ENCODE data around the gene BAZ2B. TPM values are rescaled to one million over a fixed set of nuclear protein-coding genes. Genes with fewer than 3 reads are reported as not detected.
A peak's percentile ranks its signal among the peaks of the same experiment; 100 is the strongest.

The BAZ2B gene
- total RNA-seq, 1 donor from 2014 or later = 68.8 TPM

DNA sequence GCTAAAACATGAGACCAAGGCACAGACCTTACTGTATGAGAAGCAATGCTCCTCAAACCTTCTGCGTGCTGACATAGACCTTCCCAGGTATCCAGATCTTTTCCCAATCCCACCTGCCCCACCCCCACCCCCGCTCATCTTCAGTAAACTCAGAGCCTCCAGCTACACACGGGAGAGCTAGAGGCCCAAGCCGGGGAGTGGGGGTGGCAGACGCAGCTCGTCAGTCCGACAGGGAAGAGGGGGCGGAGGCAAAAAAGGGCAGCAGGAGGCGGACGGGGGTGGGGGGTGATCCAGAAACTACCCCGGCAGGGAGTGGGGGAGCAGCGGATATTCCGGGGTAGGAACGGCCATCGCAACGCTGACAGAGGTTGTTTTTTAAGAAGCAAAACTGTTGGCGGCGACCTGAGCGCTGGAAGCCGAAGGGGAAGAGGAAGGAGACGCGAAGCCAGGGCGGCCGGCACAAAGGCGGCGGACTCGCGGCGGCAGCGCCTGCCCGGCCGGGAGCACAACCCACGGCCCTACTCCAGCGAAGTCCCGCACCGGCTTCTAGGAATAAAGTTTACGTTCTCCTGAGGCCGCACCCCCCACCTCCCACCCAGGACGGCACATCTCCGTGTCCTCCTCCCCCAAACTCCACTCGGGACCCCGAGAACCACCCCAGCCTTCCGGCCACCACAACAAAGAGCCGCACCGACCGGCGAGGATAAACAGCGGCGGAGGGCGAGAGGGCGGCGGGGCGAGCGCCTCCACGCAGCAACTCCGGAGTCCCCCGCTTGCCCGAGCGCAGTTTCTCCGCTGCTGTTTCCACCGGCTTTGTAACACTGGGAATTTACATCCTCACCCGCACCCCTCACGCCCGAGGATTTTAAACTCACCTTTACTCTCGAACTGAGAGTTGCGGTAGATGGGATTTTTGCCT is 722 bp downstream of the BAZ2B start:
- DNase-seq (ENCODE audit: low read depth in 2 of 2) = peak; percentile 95 to 96

DNA sequence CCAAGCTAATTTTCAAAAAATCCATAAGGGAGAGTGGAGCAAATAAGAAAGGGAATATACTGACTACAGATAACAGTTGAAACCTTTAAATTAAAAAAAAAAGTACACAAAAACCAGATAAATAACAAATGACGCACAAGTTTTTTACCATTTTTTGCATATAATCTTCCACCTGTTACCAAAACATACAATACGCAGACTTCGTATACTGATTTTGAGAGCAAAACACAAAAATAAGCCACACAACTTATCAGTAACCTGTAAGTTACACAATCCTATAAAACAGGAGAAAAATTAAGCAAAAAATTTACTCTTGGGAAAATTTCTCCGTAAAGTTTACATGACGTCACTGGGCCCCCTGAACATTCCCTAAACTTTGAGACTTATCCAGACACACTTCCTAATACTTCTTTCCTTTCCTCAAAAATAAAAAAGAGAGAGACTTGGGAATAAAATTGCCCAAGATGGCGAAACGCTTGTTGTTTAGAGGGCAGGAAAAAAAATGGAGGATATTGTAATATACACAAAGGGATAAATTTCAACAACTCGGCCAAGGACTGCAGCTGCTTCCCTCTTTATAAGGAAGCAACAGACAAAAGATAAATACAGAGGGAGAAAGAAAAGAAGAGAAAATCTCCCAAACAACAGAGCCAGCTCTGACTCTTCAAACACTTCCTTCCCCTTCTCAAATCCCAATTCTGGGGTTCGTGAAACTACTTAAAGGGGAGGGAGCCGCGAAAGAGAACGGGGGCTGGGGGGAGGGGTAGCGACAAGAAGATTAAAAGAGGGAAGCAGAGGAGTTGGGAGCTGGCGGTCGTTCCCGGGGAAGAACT is 1.6 kb downstream of the BAZ2B start:
- DNase-seq (ENCODE audit: low read depth in 2 of 2) = peak; percentile 67 to 75

DNA sequence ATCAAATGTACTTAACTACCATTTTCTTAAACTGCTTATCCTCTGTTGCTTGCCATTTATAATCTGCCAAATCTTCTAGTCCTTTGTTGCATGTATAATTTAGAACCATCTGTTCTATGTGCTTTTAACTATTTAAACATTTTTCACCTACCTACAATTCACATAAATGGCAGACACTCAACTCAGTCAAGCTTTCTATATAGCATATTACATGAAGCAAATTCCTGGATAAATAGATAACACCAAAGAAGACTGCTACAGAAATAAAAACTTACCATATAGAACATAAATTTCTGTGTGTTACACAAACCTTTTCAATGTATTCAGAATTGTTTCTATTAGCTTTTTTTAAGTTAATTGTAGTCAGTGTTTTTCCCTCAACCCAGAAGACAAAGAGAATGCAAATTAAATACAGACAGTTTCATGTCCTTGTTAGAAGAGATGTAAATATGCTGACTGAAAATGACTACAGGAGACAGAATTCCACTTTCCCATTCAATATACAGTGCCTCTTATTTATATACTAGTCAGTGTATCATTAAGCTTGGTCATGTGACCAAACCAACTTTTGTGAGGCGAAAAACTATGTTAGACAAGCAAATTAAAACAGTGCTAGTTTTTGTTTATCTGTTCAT is 2.6 kb downstream of the BAZ2B start:
- peak; percentile 61 to 71 for DNase-seq (ENCODE audit: low read depth in 2 of 2)

DNA sequence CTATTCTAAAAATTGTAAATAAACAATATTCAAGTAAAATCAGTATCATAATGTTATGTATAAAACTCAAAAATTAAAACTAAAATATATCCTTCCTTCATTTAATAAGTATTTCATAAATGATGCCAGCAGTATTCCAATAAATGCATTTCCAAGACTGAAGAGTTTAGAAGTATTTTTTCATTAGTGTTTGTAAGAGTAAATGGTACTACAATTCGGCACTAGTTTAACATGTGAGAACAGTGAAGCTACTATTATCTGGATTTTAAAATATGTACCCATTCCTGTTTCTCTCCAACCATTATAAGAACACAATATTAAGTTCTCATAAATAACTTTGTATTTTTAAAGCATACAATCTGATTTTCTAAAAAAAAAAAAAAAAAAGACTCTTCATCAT is 3.3 kb downstream of the BAZ2B start:
- no peak for DNase-seq (ENCODE audit: low read depth in 2 of 2)

DNA sequence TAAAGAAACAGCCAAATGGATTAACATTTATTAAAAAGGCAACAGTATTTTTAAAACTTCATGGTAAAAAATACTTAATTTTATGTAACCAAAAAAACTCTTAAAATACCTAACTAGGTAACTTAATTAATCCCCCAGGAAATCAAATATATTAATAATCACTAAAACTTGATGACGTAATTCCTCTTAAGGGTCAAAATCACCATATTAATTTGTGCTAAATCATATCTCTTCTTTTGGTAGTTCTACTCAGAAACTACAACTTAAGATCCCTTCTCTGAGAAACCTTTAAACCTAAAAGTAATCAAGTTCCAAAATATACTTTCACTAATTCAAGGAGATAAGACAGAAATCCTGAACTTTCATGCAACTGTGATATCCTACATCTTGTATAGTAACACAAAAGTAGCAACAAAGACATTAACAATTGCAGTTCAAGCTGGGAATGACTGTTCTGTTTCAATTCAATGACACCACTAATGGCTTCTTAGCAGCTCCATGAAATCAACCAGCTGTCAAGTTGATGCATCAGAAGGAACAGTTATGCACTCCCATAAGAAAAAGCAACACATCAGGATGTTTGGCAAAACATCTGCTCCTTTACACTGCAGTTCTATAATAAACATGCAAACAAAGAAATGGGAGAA is 4.0 kb downstream of the BAZ2B start:
- DNase-seq (ENCODE audit: low read depth in 2 of 2) = peak; percentile 38 to 47

DNA sequence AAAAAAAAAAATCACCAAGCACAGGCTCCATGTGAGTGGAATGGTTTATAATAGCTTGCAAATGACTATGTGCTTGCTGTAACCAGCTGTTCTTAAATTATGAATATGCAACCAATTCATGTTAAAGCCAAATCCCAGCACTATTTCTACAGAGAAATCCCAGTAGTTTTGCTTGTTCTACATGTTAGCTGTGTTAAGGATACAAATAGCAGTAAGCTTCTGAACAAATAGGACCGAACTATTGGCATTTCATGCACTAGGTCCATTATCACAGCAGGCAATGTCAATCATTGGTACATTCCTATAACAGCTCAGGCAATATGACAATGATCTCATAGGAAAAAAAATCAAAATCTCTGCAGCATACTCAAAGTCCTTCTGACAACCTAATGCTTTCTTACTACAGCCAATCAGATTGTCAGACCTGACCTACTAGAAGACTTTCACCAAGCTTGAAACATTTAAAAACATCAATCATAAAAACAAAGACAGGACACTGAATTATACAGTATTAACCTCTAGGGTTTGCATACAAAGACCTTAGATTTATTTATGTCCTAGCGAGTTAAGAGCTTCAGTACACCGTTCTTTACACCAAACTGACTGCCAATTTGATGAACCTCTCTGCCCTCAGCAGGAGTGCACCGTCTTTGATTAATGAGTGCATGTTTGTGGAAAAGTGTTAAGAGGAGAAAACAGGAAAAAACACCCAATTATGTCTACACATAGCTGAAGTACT is 6.4 kb downstream of the BAZ2B start:
- no peak for DNase-seq (ENCODE audit: low read depth in 2 of 2)

DNA sequence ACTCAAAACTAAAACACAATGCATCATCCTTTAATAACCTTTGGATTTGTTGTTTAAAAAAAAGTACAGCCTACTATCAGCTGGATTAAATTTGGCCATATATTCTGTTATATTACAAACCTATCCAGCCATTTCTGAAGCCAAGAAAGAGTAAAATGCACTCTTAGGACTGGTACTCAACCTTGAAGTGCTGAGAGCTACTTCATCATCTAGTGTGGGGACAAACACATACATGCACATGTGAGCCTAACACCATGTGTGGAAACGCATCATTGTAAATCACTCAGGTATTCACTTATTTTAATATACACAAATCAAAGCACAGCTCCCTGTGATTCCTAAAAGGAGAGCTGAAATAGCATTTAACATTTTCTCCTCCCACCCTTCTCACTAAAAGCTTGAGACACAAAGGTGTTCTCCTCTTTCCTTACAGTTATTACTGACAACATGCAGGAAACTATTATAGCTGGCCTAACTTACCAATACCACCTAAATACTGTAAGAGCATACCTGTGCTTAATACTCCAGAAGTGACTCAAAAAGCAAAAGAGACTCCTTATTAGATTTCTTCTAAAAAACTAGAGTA is 7.5 kb downstream of the BAZ2B start:
- DNase-seq (ENCODE audit: low read depth in 2 of 2) = no peak

DNA sequence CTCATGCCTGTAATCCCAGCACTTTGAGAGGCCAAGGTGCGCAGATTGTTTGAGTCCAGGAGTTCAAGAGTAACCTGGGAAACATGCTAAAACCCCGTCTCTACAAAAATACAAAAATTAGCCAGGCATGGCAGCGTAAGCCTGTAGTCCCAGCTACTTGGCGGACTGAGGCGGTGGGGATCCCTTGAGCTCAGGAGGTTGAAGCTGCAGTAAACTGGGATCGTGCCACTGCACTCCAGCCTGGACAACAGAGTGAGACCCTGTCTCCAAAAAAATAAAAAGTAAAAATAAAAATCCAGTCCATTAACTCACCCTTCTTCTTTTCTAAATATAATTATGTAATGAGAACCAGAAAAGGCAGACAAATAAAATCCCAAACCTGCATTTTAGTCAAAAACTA is 8.2 kb downstream of the BAZ2B start:
- no peak for DNase-seq (ENCODE audit: low read depth in 2 of 2)

DNA sequence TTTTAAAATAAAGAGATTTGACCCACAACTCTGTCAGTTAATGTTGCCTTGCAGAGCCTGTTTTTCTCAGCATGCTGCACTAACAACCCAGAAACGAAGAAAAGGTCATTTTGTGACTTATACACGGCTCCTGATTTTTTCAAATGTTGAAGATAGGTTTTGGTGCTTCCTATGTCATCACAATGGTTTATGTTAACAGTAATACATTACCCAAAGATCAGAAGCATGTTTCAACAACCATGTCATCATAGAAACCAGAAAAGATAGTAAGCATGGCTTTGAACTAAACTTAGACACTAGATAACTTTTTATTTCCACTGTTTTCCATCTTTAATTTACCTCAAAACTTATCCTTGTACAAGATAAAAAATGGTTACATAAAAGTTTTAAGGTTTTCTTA is 10.1 kb downstream of the BAZ2B start:
- no peak for DNase-seq (ENCODE audit: low read depth in 2 of 2)

DNA sequence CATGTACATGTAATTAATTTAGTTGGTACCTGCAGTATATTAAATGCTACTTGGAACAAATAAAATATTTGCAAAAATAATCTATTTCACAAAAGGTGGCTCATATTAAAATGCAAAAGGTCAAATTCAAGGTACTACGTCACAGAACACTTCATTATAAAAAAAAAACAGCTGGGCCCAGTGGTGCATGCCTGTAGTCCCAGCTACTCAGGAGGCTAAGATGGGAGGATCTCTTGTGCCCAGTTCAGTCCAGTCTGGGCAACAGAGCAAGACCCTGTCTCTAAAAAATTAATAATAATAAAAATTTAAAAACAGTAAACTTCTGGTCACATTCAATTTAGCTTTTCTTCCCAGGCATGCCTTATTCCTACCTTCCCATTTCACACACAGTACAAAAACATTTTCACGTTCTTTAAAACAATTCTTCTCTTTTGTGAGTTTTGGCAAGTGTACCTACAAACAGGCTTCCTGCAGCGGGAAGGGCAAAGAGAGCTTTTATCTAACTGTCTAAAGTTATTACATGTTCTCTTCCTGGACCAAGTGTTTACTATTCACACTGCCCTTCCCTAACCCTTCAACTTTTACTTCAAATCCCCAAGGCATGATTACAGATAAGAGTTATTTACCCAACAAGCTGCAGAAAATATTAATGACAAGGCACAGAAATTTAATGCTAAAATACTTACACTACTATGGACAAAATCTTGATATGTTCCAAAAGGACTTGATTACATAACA is 10.7 kb downstream of the BAZ2B start:
- peak; percentile 42 to 73 for DNase-seq (ENCODE audit: low read depth in 2 of 2)

DNA sequence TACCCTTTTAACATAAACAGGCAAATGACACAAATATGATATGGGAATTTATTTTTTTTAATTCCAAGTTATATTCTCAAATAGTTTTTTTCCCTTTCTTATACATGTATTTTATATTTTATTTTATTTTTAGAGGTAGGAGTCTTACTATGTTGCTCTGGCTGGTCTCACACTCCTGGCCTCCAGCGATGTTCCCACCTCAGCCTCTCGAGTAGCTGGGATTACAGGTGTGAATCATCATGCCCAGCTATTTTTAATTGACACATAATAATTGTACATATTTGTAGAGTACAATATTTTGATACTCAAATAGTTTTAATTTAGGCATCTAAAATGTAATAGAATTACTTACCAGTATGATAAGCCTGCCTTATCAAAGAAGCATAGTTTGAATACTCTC is 12.2 kb downstream of the BAZ2B start:
- no peak for DNase-seq (ENCODE audit: low read depth in 2 of 2)

DNA sequence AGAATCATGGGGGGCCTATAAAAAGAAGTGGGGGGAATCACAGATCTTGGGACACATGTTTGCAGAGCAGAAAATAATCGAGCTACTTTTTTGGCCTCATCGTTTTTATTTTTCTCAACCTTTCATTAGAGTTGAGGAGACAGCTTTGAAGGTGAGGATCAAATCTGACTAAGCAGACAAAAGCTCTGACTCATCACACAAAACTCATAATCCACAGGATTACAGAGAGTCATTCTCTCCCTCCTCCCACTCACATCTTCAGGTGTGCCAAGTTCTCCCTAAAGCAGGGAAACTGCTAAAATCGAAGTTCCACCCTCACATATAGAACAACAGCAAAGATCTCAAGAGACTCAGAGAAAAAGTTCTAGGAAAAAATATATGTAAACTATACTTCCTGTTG is 15.6 kb downstream of the BAZ2B start:
- peak in 1 of 2 donors; percentile 31 for DNase-seq (ENCODE audit: low read depth in 2 of 2)

DNA sequence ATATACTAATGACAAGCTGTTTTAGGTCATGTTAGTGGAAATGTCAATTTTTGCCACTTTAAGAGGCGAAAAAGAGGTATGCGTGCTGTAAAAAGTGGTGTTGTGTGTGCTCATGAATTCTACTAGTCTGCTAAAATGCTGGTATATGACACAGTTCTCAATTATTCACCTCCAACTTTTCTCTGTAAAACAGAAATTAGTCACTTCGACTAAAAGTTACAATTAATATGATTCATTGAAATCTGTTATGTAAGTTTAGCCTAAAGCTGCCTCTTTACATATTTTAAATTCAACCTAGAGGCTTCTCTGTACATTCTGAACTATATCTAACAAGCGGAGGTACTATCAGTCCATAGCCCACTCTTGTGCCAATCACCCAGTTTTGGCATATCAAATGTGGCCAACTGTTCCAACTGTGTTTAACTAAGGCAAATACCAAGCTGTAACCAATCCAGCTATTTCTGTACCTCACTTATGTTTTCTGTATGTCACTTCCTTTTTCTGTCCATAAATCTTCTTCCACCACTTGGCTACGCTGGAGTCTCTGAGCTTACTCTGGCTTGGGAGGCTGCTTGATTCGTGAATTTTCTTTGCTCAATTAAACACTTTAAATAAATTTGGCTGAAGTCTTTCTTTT is 20.8 kb downstream of the BAZ2B start:
- DNase-seq (ENCODE audit: low read depth in 2 of 2) = no peak

DNA sequence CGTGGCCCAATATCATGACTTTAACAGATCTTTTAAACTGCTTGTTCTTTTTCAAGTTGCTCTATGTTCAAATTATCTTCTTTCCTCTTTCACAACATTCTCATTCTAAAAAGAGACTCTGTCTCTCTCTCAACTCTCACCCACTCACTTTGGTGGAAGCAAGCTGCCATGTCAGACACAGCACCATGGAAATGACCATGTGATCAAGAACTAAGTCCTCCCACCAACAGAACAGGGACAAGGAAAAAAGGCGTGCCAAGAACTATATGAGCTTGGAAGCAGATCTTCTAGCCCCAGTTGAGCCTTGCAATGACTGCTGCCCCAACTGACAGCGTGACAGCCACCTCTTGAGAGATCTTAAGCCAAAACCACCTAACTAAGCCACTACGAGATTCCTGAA is 23.9 kb downstream of the BAZ2B start:
- no peak for DNase-seq (ENCODE audit: low read depth in 2 of 2)

DNA sequence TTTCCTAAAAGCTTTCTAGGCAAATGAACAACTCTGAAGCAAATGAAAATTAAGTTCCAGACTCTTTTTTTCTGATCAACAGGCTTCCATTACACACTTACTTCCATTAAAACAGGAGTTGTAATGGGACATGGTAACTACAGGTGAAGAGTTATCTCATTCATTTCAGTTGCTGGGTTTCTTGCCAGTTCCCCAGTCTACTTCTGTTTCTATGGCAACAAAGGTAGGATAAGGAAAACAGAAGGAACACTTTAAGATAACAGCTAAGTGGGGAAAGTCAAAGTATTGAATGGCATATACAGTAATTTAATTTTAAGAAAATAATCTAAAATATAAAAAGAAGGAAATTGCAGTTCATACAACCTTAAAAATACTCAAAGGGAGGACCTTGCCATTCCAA is 25.1 kb downstream of the BAZ2B start:
- no peak for DNase-seq (ENCODE audit: low read depth in 2 of 2)

DNA sequence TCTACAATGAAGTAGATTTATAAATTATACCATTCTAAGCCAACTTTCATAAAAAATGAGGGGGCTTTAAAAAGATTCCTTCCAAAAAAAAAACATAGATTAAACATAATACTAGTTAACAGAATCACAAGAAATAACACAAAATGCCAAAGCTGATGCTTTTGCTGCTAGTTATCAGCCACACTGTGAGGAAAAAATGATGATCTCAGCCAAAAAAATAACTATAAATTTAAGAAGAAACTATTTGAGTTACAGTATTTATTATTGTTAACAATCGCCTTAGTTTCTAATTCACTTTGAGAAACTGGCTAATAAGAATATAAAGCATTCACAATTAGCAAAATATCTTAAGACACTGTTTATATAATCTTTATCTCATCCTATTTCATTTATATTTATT is 27.1 kb downstream of the BAZ2B start:
- no peak for DNase-seq (ENCODE audit: low read depth in 2 of 2)

DNA sequence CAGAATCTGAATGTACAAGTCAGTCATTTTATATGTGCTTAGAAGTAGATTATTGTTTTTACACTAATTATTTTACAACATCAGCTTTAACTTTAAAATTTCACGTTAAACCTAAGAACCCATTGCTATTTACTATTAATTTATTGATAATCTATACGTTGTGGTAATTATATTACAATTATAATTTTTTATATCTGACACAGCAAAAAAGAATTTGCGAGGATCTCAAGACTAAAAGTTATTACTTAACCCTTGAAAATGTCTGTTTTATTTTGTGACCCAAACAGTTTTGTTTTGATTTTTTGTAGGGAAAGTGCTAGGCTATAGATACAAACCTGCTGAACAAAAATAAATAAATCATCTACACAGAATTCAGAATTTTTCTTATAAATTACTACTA is 30.3 kb downstream of the BAZ2B start:
- DNase-seq (ENCODE audit: low read depth in 2 of 2) = no peak

DNA sequence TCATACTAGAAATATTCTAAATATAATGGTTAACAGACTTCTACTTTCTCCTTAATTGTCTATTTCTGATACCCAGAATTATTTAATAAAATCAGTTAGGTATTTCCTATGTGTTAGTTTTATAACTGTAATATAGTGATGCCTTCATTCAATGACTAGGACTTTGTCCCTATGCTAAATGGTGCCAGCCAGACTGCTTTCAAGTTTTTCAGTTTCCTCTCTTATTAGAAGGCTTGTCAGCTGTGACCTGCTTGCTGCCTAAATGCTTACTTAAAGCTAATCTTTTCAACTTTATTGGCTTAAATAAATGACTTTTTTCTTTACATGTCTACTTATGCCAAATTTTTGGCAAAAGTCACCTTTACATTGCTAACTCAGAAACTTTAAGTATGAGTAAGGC is 30.7 kb downstream of the BAZ2B start:
- no peak for DNase-seq (ENCODE audit: low read depth in 2 of 2)

DNA sequence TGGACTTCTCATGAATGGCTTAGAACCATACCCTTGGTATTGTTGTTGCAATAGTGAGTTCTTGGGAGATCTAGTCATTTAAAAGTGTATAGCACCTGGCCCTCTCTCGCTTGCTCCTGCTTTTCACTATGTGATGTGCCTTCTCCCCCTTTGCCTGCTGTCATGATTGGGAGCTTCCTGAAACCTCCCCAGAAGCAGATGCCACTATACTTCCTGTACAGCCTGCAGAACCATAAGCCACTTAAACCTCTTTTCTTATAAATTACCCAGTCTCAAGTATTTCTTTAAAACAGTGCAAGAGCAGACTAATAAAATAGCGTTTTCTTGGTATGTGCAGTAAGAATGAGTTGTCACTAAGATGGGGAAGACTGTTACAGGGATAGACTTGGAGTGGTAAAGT is 31.6 kb downstream of the BAZ2B start:
- DNase-seq (ENCODE audit: low read depth in 2 of 2) = no peak

Data from lung microvascular endothelial cell (primary cell).